ENCODE results near the gene LPCAT3.

The LPCAT3 gene

DNA sequence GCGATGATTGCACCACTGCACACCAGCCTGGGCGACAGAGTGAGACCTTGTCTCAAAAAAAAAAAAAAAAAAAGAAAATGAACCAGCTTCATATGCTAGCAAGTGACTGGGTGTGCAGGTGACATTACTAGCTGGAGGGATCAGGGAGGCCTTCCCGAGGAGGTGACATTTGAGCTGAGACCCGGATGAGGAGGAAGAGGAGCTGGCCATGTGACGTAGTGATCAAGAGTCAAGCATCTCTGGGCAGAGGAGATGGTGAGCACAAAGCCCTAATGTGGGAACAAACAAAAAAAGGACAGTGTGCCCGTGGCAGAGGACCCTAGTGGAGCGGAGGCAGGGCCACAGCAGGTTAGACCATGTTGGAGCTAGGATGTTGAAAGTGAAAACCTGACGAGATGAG, 70.7 kb downstream of the LPCAT3 start (continued):
- TF ChIP-seq, protein P1, sequence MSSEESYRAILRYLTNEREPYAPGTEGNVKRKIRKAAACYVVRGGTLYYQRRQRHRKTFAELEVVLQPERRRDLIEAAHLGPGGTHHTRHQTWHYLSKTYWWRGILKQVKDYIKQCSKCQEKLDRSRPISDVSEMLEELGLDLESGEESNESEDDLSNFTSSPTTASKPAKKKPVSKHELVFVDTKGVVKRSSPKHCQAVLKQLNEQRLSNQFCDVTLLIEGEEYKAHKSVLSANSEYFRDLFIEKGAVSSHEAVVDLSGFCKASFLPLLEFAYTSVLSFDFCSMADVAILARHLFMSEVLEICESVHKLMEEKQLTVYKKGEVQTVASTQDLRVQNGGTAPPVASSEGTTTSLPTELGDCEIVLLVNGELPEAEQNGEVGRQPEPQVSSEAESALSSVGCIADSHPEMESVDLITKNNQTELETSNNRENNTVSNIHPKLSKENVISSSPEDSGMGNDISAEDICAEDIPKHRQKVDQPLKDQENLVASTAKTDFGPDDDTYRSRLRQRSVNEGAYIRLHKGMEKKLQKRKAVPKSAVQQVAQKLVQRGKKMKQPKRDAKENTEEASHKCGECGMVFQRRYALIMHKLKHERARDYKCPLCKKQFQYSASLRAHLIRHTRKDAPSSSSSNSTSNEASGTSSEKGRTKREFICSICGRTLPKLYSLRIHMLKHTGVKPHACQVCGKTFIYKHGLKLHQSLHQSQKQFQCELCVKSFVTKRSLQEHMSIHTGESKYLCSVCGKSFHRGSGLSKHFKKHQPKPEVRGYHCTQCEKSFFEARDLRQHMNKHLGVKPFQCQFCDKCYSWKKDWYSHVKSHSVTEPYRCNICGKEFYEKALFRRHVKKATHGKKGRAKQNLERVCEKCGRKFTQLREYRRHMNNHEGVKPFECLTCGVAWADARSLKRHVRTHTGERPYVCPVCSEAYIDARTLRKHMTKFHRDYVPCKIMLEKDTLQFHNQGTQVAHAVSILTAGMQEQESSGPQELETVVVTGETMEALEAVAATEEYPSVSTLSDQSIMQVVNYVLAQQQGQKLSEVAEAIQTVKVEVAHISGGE (tag by site-specific recombination; conservative IDR thresholded peaks at IDR 0.05; ENCODE audit: low read depth), result no peak

DNA sequence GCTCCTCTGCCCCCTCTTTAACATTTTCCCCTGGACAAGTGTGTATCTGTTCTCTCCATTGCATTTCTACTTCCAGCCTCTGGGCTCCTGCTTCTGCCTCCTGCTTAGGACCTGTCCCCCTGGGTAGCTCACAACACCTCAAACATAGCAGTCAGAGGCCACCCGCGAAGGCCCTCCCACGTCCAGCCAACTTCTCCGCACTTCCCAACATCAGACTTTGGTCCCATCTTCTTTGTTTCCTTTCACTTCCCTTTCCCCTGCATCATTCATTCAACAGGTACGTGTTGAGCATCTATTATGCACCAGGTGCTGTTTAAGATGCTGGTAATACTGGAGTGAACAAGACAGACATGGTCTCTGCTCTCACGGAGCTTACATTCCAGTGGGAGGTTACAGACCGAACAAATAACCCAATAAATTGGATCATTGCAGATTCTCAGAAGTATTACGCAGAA, 71.3 kb downstream of the LPCAT3 start:
- Histone ChIP-seq H3K4me1 (ENCODE audit: control insufficient read depth, insufficient read depth, low read length) (peaks cover 14% of the 10 kb centered on the region), H3K36me3 (ENCODE audit: control insufficient read depth in 2 of 2, insufficient read depth in 1 of 2, low read length in 2 of 2) (peaks cover 0 to 10% of the 10 kb centered on the region in 2 experiments; a peak in 1 of 3 replicates), H3K4me3 (ENCODE audit: low read depth, low read length) (peak overlapping the region; percentile 53), H3K9me3 (ENCODE audit: control insufficient read depth, insufficient read depth, low read depth, low read length) (no peaks in the 10 kb centered on the region), H3K27ac (ENCODE audit: extremely low read depth, low read depth, low read length) (peak overlapping the region; percentile 50; the same call in 1 of the 2 replicates)
- POLR2A ChIA-PET, result interaction anchor here (0.7 to 4.9 kb wide), 23 partner anchors 10 to 413 kb away, joined by 3 to 99 read pairs (median 6); partner anchors contain the start of genes C1RL, CDCA3, GAPDH and LPCAT3
- TF ChIP-seq ZNF544 (tag by site-specific recombination; IDR thresholded peaks at IDR 0.05), result no peak
- peak; percentile 77 for TF ChIP-seq ZNF664 (tag by site-specific recombination; IDR thresholded peaks at IDR 0.05)
- TF ChIP-seq ZNF777 (tag by site-specific recombination; IDR thresholded peaks at IDR 0.05; ENCODE audit: borderline replicate concordance), result 0 out of 2 replicates have a peak, but pooled peaks have one; percentile 45
- TF ChIP-seq ZNF514 (tag by site-specific recombination; IDR thresholded peaks at IDR 0.05), result no peak
- TF ChIP-seq SCRT2 (tag by site-specific recombination; IDR thresholded peaks at IDR 0.05), result peak; percentile 99
- 0 out of 2 replicates have a peak, but pooled peaks have one; percentile 17 for TF ChIP-seq GLI4 (tag by site-specific recombination; IDR thresholded peaks at IDR 0.05)
- peak; percentile 18; the same call in 1 of the 2 replicates for TF ChIP-seq GLIS1 (tag by site-specific recombination; IDR thresholded peaks at IDR 0.05)
- TF ChIP-seq SCRT1 (tag by site-specific recombination; IDR thresholded peaks at IDR 0.05; ENCODE audit: borderline replicate concordance), result peak; percentile 94
- CTCF ChIA-PET, result interaction anchor here (0.7 to 6.8 kb wide), 11 partner anchors 9 to 198 kb away, joined by 3 to 138 read pairs (median 8); no protein-coding TSS in a partner anchor

DNA sequence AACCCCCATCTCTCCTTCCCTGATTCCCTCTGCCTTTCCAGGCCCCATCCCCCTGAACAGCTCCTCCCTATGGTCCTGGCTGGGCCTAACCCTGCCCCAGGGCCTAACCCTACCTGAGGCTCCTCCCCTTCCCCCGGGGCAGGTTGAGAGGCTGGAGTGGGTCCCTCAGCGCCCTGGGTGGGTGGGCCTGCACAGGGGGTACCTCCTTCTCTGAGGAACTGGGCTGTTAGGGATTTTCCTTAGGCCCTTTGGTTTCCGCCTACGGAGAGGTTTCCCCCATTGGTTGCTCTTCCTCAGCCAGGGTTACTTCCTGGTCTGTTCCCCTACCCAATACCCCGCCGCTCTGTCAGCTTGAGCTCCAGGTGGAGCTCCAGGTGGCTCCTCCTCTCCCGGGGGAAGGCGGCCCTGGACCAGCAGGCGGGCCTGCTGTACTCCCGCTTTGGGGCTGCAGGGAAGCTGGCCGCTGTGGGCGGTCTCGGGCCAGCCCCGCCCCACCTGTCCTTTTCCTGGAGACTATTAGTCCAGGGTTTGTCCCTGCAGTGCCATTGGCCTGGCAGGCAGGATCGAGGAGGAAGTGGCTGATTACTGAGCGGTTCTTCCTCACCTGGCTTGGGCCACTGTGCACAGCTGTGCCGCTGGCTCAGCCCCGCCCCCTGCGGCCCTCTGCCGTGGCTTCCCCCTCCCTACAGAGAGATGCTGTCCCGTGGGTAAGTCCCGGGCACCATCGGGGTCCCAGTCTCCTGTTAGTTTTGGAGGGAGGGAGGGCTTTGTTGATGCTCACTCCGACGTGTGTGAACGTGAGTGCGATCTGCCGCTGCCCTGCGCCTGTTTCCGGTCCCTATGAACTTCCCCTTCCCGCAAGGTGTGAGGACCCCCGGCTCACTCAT, 72.0 kb downstream of the LPCAT3 start:
- POLR2A ChIA-PET, result interaction anchor here (0.6 to 4.9 kb wide), 28 partner anchors 9 to 412 kb away, joined by 3 to 99 read pairs (median 5); partner anchors contain the start of genes C1RL, CDCA3, GAPDH and LPCAT3
- H3K4me1 ChIP-seq (ENCODE audit: control insufficient read depth, insufficient read depth, low read length), result peaks cover 14% of the 10 kb centered on the region
- peaks cover 0 to 15% of the 10 kb centered on the region in 2 experiments; a peak in 1 of 3 replicates for H3K36me3 ChIP-seq (ENCODE audit: control insufficient read depth in 2 of 2, insufficient read depth in 1 of 2, low read length in 2 of 2)
- CTCF ChIA-PET, result interaction anchor here (0.6 to 6.8 kb wide), 17 partner anchors 8 to 198 kb away, joined by 3 to 138 read pairs (median 8); partner anchors contain the start of genes C1R and SPSB2
- peak overlapping the region; percentile 50 for H3K27ac ChIP-seq (ENCODE audit: extremely low read depth, low read depth, low read length)
- H3K4me3 ChIP-seq (ENCODE audit: low read depth, low read length), result peak overlapping the region; percentile 53
- no peaks in the 10 kb centered on the region for H3K9me3 ChIP-seq (ENCODE audit: control insufficient read depth, insufficient read depth, low read depth, low read length)
- TF ChIP-seq GFI1B (tag by site-specific recombination; IDR thresholded peaks at IDR 0.05) (no peak), ZNF501 (tag by site-specific recombination; IDR thresholded peaks at IDR 0.05) (no peak; the same call in 1 of the 2 replicates), KLF1 (tag by site-specific recombination; IDR thresholded peaks at IDR 0.05) (no peak), ZNF621 (tag by site-specific recombination; IDR thresholded peaks at IDR 0.05) (no peak), SALL2 (tag by site-specific recombination; IDR thresholded peaks at IDR 0.05; ENCODE audit: borderline replicate concordance) (no peak), HOXA7 (CRISPR knock-in tag; IDR thresholded peaks at IDR 0.05; ENCODE audit: borderline replicate concordance) (no peak), SCRT2 (tag by site-specific recombination; IDR thresholded peaks at IDR 0.05) (no peak), ZNF169 (tag by site-specific recombination; IDR thresholded peaks at IDR 0.05) (no peak), ZSCAN16 (tag by site-specific recombination; IDR thresholded peaks at IDR 0.05) (no peak), ZFP3 (tag by site-specific recombination; IDR thresholded peaks at IDR 0.05; ENCODE audit: low read depth) (no peak), ZNF560 (tag by site-specific recombination; IDR thresholded peaks at IDR 0.05; ENCODE audit: borderline replicate concordance) (no peak), ZNF2 (tag by site-specific recombination; IDR thresholded peaks at IDR 0.05) (peak; percentile 37; the same call in 1 of the 2 replicates), ZNF660 (tag by site-specific recombination; IDR thresholded peaks at IDR 0.05) (no peak), HOXD13 (CRISPR knock-in tag; IDR thresholded peaks at IDR 0.05; ENCODE audit: borderline replicate concordance) (no peak), ZFP69B (tag by site-specific recombination; IDR thresholded peaks at IDR 0.05) (no peak), GLIS2 (tag by site-specific recombination; IDR thresholded peaks at IDR 0.05) (peak; percentile 65), ZEB2 (tag by site-specific recombination; IDR thresholded peaks at IDR 0.05) (0 out of 2 replicates have a peak, but pooled peaks have one; percentile 56)
- TF ChIP-seq, protein P2, sequence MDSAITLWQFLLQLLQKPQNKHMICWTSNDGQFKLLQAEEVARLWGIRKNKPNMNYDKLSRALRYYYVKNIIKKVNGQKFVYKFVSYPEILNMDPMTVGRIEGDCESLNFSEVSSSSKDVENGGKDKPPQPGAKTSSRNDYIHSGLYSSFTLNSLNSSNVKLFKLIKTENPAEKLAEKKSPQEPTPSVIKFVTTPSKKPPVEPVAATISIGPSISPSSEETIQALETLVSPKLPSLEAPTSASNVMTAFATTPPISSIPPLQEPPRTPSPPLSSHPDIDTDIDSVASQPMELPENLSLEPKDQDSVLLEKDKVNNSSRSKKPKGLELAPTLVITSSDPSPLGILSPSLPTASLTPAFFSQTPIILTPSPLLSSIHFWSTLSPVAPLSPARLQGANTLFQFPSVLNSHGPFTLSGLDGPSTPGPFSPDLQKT (IDR thresholded peaks at IDR 0.05; ENCODE audit: borderline replicate concordance, low read depth, low read length), result no peak
- TF ChIP-seq, protein P3, sequence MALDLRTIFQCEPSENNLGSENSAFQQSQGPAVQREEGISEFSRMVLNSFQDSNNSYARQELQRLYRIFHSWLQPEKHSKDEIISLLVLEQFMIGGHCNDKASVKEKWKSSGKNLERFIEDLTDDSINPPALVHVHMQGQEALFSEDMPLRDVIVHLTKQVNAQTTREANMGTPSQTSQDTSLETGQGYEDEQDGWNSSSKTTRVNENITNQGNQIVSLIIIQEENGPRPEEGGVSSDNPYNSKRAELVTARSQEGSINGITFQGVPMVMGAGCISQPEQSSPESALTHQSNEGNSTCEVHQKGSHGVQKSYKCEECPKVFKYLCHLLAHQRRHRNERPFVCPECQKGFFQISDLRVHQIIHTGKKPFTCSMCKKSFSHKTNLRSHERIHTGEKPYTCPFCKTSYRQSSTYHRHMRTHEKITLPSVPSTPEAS (tag by site-specific recombination; IDR thresholded peaks at IDR 0.05), result no peak

Measured in HEK293 (cell line).